Right ventricle myocardium superior (tissue), 1 donor: Measurements from ENCODE around the gene QRFP. TPM values are rescaled to one million over a fixed set of nuclear protein-coding genes. Genes with fewer than 3 reads are reported as not detected.

ENCODE experiments used
- ATAC-seq: fragments of 200-7000 bp; cut with Tn5 transposase; one replicate; pipeline ENCODE4 v1.9.1; 2020; ENCODE audit warnings: mild to moderate bottlenecking; ENCODE audit not compliant: poor library complexity
- DNase-seq: peaks from one replicate; pipeline ENCODE4 v3.0.0-alpha.2; 2020
- intact Hi-C: fragments of 100-400 bp; cut with DNase I; formaldehyde crosslinking; loops from one replicate; pipeline ENCODE4 v1.11.2; 2022
- total RNA-seq: library from RNA; stranded (reverse); fragmentation: NEBNext Ultra II Directional; extraction: Animal tissue kit (Norgen Biotek cat#: 25700); gene quantifications from one replicate; pipeline ENCODE4 v1.2.1, GENCODE V29; 2021
- donor health status: DM: no; HTN: yes; CAD: no; lungs with severe emphysema.

Gene QRFP
- total RNA-seq, 1 donor from 2014 or later = not detected

GRCh38 chr9:130934702-130935647 is 38.4 kb upstream of the QRFP start:
- DNase-seq = no peak
- intact Hi-C loops = loop anchor here (5.0 kb wide), 1 partner anchor 63 kb away; no protein-coding TSS in a partner anchor
- no peak for ATAC-seq

GRCh38 chr9:130934246-130934645 is 37.6 kb upstream of the QRFP start:
- intact Hi-C loops = loop anchor here (5.0 kb wide), 1 partner anchor 62 kb away; no protein-coding TSS in a partner anchor
- DNase-seq (no peak), ATAC-seq (no peak)

DNA sequence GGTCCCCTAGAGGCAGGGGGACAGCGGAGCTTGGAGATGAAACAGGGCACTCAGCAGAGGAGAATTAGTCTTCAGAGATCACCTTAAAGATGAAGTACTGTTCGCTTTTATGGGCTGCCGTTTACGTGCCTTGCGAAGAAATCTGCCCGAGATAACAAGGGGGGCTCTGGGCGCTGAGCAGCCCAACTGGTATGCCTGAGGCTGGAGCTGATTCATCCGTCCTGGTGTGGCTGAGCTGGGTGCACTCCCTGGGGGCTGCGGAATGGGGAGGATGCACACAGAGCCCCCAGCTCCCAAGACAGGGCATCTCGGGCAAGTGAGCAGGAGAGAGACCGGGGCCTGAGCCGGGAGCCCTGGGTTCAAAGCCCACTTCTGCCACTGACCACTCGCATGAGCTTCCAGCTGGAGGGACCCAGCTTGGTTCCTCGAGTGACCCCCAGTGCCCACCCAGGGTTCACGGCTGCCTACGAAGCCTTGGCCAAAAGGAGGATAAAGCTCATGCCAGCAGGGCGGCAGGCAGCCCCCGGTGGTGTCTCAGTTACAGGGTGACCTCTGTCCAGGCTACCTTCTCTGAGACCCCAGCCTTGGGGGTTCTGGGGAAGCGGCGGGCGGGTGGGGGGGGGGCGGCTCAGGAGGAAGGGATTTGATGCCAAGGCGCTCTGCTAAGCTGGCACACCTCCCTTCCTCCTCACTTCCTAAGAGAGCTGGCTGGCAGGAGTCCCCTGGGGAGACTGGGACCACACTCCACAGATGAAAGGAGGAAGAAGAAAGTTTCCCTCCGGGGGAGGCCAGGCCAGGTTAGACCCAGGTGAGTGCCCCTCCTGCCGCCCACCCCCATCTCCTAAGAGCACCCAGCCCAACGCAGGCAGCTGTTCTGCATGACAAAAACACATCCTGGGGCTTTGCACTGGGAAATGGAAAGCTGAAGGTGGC is 36.8 kb upstream of the QRFP start:
- peak; percentile 22 for ATAC-seq
- intact Hi-C loops = loop anchor here (5.0 kb wide), 1 partner anchor 61 kb away; no protein-coding TSS in a partner anchor
- no peak for DNase-seq

DNA sequence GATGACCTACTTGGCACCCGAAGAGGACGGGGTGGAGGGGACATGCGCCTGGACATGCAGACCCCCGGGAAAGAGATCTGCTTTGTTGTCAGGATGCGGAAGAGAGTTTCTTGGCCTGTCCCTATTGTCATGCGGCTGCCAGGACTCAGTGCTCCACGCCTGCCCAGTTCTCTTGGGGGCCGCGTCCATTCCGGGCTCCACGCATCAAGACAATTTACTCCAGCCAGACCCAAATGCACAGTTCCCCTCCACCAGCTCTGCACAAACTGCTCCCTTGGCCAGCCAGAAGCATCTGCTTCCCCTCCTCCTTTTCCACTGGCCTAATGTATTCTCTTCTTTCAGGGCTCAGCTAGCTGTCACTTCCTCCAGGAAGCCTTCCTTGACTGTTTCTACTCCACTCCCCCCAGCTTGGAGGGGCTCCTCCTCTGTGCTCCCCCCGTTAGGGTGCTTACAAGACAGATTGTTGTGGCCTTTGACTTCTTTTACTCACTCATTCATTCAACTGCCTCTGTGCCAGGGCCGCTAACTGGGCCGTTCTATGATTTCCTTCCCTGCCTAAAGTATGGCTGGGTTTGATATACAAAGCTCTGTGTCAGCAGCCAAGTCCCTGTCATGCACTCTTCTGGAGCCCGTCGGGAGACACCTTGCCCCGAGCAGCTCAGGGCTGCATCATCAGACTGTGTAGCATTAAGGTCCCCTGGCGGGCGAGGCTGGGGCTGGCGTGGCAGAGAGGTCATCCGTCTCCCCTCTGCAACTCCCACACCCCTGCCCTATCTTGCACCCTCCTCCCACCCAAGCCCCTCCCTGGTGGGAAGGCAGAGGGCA is 35.9 kb upstream of the QRFP start:
- peak; percentile 86 for DNase-seq
- intact Hi-C loops = loop anchor here (5.0 kb wide), 1 partner anchor 60 kb away; no protein-coding TSS in a partner anchor
- peak; percentile 90 for ATAC-seq

- intact Hi-C loops = loop anchor here (5.0 kb wide), 1 partner anchor 59 kb away; no protein-coding TSS in a partner anchor
- DNase-seq (no peak), ATAC-seq (no peak)
Observed at GRCh38 chr9:130931508-130932254, 35.1 kb upstream of the QRFP start.

GRCh38 chr9:130930804-130931349 is 34.3 kb upstream of the QRFP start:
- ATAC-seq (no peak), DNase-seq (no peak)
- intact Hi-C loops = loop anchor here (5.0 kb wide), 1 partner anchor 59 kb away; no protein-coding TSS in a partner anchor

DNA sequence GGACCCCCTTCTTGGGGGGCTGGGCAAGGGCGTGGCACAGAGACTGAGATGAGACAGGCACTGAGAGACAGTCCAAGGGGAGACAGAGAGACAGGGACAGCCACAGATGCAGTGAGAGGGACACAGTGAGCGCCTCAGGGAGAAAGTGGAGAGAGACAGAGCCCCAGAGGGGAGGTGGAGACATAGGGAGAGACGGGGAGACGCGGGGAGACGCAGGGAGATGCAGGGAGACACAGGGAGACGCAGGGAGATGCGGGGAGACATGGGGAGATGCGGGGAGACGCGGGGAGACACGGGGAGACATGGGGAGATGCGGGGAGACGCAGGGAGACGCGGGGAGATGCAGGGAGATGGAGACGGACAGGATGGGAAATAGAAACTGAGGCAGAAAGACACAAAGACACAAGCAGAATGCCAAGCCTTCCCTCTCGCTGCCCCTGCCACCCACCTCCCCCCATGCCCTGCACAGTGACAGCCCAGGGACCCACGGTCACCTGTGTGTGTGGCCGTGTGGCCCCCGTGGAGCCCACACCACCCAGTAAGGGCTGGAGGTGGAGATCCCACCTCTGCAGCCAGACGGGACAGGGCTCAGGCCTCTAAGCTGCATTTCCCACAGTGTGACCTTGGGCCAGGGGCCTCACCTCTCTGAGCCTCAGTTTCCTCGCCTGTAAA is 33.7 kb upstream of the QRFP start:
- DNase-seq = no peak
- ATAC-seq = no peak
- intact Hi-C loops = loop anchor here (5.0 kb wide), 1 partner anchor 58 kb away; no protein-coding TSS in a partner anchor

DNA sequence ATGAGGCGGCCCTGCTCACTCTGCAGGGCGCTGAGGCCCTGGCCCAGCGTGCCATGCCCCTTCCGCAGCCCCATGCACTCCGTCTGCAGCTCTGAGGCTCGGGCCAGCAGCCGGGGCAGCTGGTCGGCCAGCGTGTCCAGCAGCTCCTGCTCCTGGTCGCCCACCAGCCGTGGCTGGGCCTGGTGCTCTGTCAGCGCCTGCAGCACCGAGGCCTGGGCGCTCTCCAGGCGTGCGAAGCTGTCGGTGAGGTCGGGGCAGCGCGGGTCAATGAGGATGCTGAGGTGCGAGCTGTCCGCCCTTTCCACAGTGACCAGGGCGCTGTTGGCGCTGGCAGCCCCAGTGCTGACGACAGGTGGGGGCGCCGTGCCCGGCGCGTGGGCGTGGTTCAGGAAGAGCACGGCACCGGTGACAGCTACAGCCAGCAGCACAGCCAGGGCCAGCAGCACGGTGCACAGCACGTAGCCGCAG is 33.0 kb upstream of the QRFP start:
- ATAC-seq (no peak), DNase-seq (no peak)
- intact Hi-C loops = loop anchor here (5.0 kb wide), 1 partner anchor 57 kb away; no protein-coding TSS in a partner anchor

- DNase-seq = peak; percentile 70
- intact Hi-C loops = no loop called here
- ATAC-seq = peak; percentile 43
Observed at GRCh38 chr9:130927995-130928900, 31.6 kb upstream of the QRFP start.

GRCh38 chr9:130927338-130927737 is 30.7 kb upstream of the QRFP start:
- ATAC-seq = no peak
- no peak for DNase-seq
- intact Hi-C loops = no loop called here

DNA sequence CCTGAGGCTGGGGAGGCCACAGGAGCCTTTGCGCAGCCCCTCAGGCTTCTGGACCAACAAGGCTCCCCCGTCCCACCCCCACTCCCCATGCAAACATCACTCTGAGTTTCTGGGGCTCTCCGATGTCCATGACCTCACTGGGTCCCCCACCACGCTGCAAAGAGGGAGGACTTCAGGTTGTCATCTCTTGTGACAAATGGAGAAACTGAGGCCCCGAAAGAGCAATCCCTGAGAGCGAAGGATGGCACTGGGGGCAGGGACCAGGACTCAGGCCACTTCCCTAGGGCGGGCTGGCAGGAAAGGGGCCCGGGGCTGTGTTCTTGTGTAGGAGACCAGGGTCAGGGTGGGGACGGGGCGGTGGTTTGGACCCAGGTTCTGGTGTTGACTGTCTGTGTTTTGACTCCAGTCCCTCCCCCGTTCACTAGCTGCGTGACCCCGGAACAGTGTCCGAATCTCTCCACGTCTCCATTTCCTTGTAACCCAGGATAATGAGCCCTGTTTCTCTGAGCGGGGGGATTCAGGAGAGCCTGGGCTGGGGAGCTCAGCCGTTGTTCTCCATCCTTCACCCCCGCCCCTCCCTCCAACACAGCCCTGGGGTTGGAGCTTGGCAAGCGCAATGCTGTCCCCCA is 28.6 kb upstream of the QRFP start:
- no peak for ATAC-seq
- DNase-seq = no peak
- intact Hi-C loops = no loop called here

DNA sequence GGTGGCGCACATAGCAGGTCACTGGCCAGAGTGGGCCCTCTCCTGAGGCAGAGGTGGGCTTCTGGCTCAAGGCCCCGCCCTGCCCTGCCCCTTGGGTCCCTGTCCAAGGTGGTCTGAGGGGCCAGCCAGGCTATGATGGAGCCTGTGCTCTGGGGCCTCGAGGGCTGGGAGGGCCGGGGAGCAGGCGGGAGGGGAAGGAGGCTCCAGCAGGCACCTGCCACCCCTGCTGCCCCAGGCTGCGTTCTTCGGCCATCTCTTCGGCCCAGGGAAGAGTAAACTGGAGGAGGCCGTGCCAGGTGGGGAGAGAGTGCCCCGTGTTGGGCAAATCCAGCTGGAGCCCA is 27.8 kb upstream of the QRFP start:
- intact Hi-C loops = no loop called here
- DNase-seq (no peak), ATAC-seq (no peak)

DNA sequence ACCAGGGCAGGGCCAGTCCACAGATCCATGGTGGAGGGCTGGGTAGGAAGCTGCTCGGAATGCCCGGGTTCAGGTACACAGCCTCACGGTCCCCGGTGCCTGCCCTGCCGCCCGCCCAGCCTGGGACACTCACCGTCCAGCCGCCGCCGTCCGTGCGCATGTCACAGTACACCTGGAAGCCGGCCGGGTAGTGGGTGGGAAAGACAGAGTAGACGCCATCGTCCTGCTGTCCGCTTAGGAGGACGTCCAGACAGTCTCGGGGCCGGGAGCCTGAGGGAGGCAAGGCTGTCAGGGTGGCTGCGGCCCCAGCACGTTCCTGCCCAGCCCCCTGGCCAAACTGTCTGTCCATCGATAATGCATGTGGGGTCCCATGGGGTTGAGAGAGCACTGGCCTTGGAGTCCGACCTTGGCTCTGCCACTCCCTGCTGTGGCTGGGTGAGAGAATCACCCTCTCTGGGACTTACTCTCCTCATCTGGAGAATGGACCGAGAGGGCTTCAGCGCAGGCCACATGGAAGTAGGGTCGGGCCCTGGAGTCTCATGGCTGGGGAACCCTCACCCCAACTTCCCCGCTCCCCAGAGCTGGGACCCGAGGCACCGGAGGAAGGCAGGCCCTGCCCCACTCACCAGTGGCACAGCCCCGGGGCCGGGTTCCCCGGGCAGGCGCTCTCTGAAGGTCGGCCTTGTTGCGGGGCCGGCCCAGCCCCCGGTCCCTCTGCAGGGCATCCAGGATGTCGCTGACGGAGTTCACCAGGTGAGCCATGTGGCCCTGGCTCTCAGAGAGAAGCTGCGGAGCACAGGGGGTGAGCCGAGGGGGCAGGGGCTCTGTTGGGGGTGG is 27.2 kb upstream of the QRFP start:
- intact Hi-C loops = no loop called here
- no peak for ATAC-seq
- no peak for DNase-seq

DNA sequence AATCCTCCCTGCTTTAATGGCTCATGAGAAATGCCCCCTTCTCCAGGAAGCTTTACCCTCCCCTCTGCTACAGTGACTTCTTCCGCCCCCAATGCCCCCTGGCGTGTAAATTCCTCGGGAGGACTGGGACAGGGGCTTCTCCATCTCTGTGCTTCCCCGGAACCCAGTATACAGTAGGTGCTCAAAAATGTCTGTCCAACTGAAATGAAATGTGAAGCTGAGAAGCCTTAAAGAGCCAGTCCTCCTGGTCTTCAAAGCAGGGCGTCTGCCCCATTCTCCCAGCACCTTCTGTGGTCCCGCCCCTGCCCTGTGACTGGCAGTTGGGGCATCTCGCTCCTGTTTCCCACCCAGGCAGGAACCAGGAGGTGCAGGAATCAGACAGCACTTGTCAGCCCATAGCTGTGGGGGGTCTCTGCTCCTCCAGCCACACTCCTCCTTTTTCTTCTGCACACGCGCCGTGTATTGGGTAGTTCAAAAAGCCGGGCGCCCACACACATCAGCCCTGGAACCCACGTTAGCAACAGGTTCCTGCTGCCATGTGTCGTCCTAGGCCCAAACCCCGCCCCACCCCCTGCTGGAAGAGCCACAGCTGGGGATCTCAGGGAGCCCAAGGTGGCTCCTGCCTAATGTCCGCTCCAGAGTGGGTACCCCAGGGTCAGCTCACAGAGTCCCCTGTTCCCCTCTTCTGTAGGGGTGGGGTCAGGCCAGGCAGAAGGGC is 26.4 kb upstream of the QRFP start:
- ATAC-seq = no peak

More for the DNA sequence above, 26.4 kb upstream of the QRFP start:
- DNase-seq = no peak
- intact Hi-C loops = no loop called here
